Heart left ventricle (tissue), 16 donors: ENCODE measurements around the gene RUSC2. TPM values are rescaled to one million over a fixed set of nuclear protein-coding genes. Genes with fewer than 3 reads are reported as not detected.
"Not testable (repeated sequence)": the region's sequence is repeated elsewhere in the genome, so short reads cannot be mapped to it uniquely, and the experiment has no call there.

Experiments used
- ATAC-seq, 4 donors: fragments of 200-7000 bp; cut with Tn5 transposase; one replicate each; pipeline ENCODE4 v1.9.1; 2020 to 2022; ENCODE audit warnings: moderate library complexity in 4 of 4, mild to moderate bottlenecking in 3 of 4, moderate number of reproducible peaks in 1 of 4
- DNase-seq, 5 donors: peaks; one replicate each; pipeline ENCODE4 v3.0.0-alpha.2; 2020
- H3K27ac ChIP-seq, 12 donors: fragments of 200-600 bp; sonication (generic) in 4 of 12; one replicate each; pipeline versions ENCODE4 v1.5.0 to v1.8.0; 2016 to 2022; ENCODE audit warnings: mild to moderate bottlenecking in 2 of 12
- H3K27me3 ChIP-seq, 9 donors: fragments of 200-600 bp; sonication (generic) in 2 of 9; one replicate each; pipeline versions ENCODE4 v1.5.1 to v1.8.0; 2016 to 2022; ENCODE audit warnings: mild to moderate bottlenecking in 3 of 9
- H3K36me3 ChIP-seq, 9 donors: fragments of 200-600 bp; sonication (generic) in 2 of 9; one replicate each; pipeline versions ENCODE4 v1.5.0 to v1.8.0; 2018 to 2022; ENCODE audit warnings: mild to moderate bottlenecking in 2 of 9
- H3K4me1 ChIP-seq, 12 donors: fragments of 200-600 bp; sonication (generic) in 4 of 12; one replicate each; pipeline versions ENCODE4 v1.5.0 to v1.8.0; 2016 to 2022; ENCODE audit warnings: mild to moderate bottlenecking in 3 of 12
- H3K4me3 ChIP-seq, 12 donors: fragments of 200-600 bp; sonication (generic) in 4 of 12; one replicate each; pipeline versions ENCODE4 v1.5.0 to v1.8.0; 2017 to 2022; ENCODE audit warnings: mild to moderate bottlenecking in 9 of 12, moderate library complexity in 4 of 12
- H3K9me3 ChIP-seq, 12 donors: fragments of 200-600 bp; sonication (generic) in 4 of 12; one replicate each; pipeline versions ENCODE4 v1.5.0 to v1.8.0; 2016 to 2022; ENCODE audit warnings: mild to moderate bottlenecking in 1 of 12
- POLR2A ChIP-seq, 2 donors: fragments of 450-650 bp; IDR thresholded peaks; one replicate each; pipeline ENCODE4 v1.6.1; 2017; ENCODE audit warnings: antibody characterized with exemption in 2 of 2, mild to moderate bottlenecking in 2 of 2, moderate library complexity in 2 of 2
- WGBS, 4 donors: extraction: QIAGEN DNeasy Blood & Tissue Kit in 2 of 4; methylation state at CpG; one replicate each; pipeline versions ENCODE4 v1.1.5 to v1.1.7; 2013 to 2018; 5-methylcytosine and 5-hydroxymethylcytosine counted together
- intact Hi-C, 10 donors: fragments of 100-400 bp; cut with DNase I; formaldehyde crosslinking; loops; one replicate each; pipeline versions ENCODE4 v1.11.1 to v1.14.2; 2022
- polyA plus RNA-seq, 2 donors: library from polyadenylated mRNA; stranded (reverse); fragments of 200-250 nt; gene quantifications; one replicate each; pipeline ENCODE4 v1.2.3, GENCODE V29; 2013
- total RNA-seq, 9 donors: library from RNA; depleted of rRNA in 2 of 9; stranded (reverse); fragments of >200 nt in 2 of 9; fragmentation: NEBNext Ultra II Directional in 3 of 9; extraction: Animal tissue kit (Norgen Biotek cat#: 25700) in 3 of 9; gene quantifications; one replicate each; pipeline versions ENCODE4 v1.1.0 to v1.2.4, GENCODE V29; 2016 to 2023
- TF ChIP-seq, protein P1 (sequence below), 12 donors: fragments of 200-600 bp; sonication (generic) in 4 of 12; IDR thresholded peaks; one replicate each; pipeline versions ENCODE4 v1.5.0 to v1.8.0; 2018 to 2022; ENCODE audit warnings: antibody characterized with exemption in 12 of 12, mild to moderate bottlenecking in 5 of 12
- donor health status: ischemic (EF 13 %, LVEDD 7.1; RV severe dilation, severe dysfunction).
- donor health status: healthy with polysubstance abuse.
- donor health status: DM: no; HTN: yes; CAD: no.
- donor health status: DM: no; HTN: no; CAD: no.
- donor health status: ischemic (EF 25% LVEDD 6.9; RV normal size, moderate dysfunction).
- donor health status: ischemic (EF 25% LVEDD 5.7; RV mildly dilated, moderate dysfunction).
- donor health status: healthy.
- donor health status: DM: yes; HTN: yes; CAD: no.
- donor health status: ischemic (EF 35%, LVEDD 5.7; RV mildly dilated, moderate dysfunction).
- donor health status: nonischemic (EF 11% LVEDD 7.7; RV severe dilation, severe dysfunction).
- donor health status: DM: yes; HTN: yes; CAD: no.
- donor health status: PGD.
- donor health status: ischemic (EF 29% LVEDD 5.4; RV normal size, mild dysfunction).
- donor health status: nonischemic (EF 23%, LVEDD 6.1; RV moderate dilation, normal function).

The RUSC2 gene
- total and polyA plus RNA-seq, 11 donors: 23.0 to 56.1 (median 30.5) TPM

DNA sequence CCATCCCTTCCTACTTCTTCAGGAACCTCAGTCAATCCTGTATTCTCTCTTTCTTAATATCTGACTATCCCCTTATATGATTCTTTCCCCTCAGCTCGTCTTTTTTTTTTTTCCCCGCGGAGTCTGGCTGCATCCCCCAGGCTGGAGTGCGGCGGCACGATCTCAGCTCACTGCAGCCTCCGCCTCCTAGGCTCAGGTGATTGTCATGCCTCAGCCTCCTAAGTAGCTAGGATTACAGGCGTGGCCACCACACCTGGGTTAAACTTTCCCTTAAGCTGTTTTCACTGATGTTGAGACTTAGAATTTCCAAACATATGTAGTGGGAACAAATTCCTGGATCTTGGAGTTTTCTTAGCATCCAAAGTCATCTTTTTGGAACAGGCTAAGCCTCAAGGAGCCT is 13.3 kb upstream of the RUSC2 start:
- intact Hi-C loops: loop anchor here (2.0 to 10.0 kb wide), 13 partner anchors 164 to 582 kb away; partner anchors contain the start of gene ATOSB (in 2 of the 10)
- peaks cover 0 to 5% (median 0%) of the 10 kb centered on the region in 12 donors for H3K4me1 ChIP-seq
- no peak for ATAC-seq
- 78 to 81% (median 80%) methylated on average over 8 of the region's 8 CpGs for WGBS, 4 donors
- H3K36me3 ChIP-seq: no peaks in the 10 kb centered on the region
- H3K27ac ChIP-seq: no peak overlapping the region
- H3K9me3 ChIP-seq: no peaks in the 10 kb centered on the region
- TF ChIP-seq, protein P1, sequence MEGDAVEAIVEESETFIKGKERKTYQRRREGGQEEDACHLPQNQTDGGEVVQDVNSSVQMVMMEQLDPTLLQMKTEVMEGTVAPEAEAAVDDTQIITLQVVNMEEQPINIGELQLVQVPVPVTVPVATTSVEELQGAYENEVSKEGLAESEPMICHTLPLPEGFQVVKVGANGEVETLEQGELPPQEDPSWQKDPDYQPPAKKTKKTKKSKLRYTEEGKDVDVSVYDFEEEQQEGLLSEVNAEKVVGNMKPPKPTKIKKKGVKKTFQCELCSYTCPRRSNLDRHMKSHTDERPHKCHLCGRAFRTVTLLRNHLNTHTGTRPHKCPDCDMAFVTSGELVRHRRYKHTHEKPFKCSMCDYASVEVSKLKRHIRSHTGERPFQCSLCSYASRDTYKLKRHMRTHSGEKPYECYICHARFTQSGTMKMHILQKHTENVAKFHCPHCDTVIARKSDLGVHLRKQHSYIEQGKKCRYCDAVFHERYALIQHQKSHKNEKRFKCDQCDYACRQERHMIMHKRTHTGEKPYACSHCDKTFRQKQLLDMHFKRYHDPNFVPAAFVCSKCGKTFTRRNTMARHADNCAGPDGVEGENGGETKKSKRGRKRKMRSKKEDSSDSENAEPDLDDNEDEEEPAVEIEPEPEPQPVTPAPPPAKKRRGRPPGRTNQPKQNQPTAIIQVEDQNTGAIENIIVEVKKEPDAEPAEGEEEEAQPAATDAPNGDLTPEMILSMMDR (IDR thresholded peaks at IDR 0.05): no peak
- no peak for TF ChIP-seq POLR2A (IDR thresholded peaks at IDR 0.05)
- no peaks in the 10 kb centered on the region for H3K27me3 ChIP-seq
- no peak for DNase-seq
- no peak overlapping the region for H3K4me3 ChIP-seq

DNA sequence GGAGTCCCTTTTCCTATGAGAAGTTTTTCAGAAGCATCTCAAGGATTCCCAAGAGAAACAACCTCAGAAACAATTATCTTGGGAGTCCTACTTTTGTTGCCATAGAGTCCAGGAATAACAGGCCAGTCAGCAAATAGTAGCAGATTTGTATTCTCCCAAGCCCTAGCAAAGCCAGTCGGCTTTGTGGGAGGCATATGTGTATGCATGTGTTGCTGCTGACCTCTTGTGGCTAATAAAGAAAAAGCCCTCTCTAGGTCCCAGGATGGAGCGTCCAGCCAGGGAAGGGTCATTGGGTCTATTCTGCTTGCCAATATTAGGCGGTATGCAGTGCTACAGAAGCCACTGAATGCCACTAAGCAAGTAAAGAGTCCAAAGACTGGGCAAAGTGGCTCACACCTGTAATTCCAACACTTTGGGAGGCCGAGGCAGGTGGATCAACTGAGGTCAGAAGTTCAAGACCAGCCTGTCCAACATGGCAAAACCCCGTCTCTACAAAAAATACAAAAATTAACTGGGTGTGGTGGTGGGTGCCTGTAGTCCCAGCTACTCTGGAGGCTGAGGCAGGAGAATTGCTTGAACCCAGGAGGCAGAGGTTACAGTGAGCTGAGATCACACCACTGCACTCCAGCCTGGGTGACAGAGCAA is 12.6 kb upstream of the RUSC2 start:
- not testable (repeated sequence) for H3K4me1 ChIP-seq, H3K27ac ChIP-seq, H3K36me3 ChIP-seq, H3K27me3 ChIP-seq, H3K4me3 ChIP-seq, H3K9me3 ChIP-seq
- TF ChIP-seq, protein P1 (IDR thresholded peaks at IDR 0.05): peak; percentile 79 to 92 (median 90)
- 21 to 27% (median 24%) methylated on average over 5 of the region's 5 CpGs for WGBS, 4 donors
- ATAC-seq (peak; percentile 83 to 98 (median 95)), DNase-seq (peak in 4 of 5 donors; percentile 43 to 67 (median 54))
- intact Hi-C loops: loop anchor here (1.0 to 10.0 kb wide), 16 partner anchors 165 to 583 kb away; partner anchors contain the start of gene ATOSB (in 2 of the 10)

DNA sequence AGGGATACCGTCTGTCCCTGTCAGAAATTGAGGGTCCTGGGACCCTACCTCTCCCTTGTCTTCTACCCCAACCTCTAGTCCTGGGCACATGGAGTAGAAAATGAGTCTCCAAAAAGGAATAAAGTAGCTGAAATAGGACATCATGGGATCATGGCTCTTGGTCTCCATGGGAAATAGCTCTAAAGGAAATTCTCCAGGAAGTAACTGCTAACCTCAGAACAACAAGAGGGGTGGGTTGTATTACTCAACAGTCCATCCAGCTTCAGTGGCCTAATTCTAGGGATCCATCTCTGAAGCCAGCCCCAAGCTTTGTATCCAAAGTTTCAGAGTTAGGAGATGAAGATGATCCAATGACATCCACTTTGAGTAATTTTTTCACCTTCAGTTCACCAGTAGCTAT is 11.0 kb upstream of the RUSC2 start:
- Histone ChIP-seq H3K36me3 (no peaks in the 10 kb centered on the region), H3K4me3 (no peak overlapping the region), H3K9me3 (no peaks in the 10 kb centered on the region), H3K4me1 (peaks cover 0 to 5% (median 0%) of the 10 kb centered on the region in 12 donors), H3K27ac (no peak overlapping the region), H3K27me3 (no peaks in the 10 kb centered on the region)
- ATAC-seq (no peak), DNase-seq (no peak)
- 73 to 86% (median 80%) methylated on average over 1 of the region's 1 CpG for WGBS, 4 donors
- intact Hi-C loops: loop anchor here in 9 of 10 donors (5.0 to 10.0 kb wide), 11 partner anchors 167 to 584 kb away; partner anchors contain the start of gene ATOSB (in 2 of the 9)
- no peak for TF ChIP-seq POLR2A (IDR thresholded peaks at IDR 0.05)
- TF ChIP-seq, protein P1 (IDR thresholded peaks at IDR 0.05): no peak

DNA sequence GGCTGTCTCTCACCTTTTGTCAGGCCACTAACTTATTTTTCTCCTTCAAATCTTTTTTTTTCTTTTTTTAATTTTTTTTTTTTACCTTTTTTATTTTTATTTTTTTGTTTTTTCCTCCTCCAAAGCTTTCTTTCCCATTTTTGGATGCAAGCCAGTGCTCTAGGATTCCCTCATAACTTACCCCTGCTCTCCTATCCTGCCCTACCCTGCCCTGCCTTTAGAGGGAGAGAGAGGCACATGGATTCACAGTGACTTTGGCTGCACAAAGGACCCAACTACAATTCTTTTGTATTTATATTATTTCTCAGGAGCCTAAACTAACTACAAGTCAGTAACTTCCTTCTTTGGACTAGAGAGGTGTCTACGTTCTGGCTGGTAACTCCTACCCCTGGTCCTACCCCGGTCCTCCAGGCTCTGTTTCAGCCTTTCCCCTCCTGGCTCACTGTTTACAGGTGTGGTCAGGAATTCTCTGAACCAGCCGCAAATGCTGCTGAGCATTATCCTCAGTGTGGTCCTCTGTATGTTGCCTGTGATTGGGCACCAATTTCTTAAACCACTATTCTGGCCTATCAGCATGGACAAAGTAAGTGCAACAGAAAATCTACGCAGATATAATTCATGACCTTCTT is 8.4 kb upstream of the RUSC2 start:
- Histone ChIP-seq H3K4me3 (no peak overlapping the region), H3K36me3 (no peaks in the 10 kb centered on the region), H3K27me3 (no peaks in the 10 kb centered on the region), H3K27ac (no peak overlapping the region), H3K9me3 (no peaks in the 10 kb centered on the region), H3K4me1 (peaks cover 0 to 5% (median 0%) of the 10 kb centered on the region in 12 donors)
- ATAC-seq: peak in 3 of 4 donors; percentile 50 to 66 (median 52)
- WGBS, 4 donors: 78 to 90% (median 87%) methylated on average over 4 of the region's 4 CpGs
- intact Hi-C loops: loop anchor here in 6 of 10 donors (2.0 to 5.0 kb wide), 3 partner anchors 71 to 76 kb away; no protein-coding TSS in a partner anchor
- TF ChIP-seq POLR2A (IDR thresholded peaks at IDR 0.05): no peak
- TF ChIP-seq, protein P1 (IDR thresholded peaks at IDR 0.05): peak; percentile 45 to 72 (median 60)
- DNase-seq: peak in 4 of 5 donors; percentile 33 to 47 (median 41)
